Skin epidermis (tissue), 12 donors: ENCODE results near the gene SSH3.

Experiments
- H3K27ac ChIP-seq, 21 experiments: fragments of 200-600 bp; sonication (generic) in 11 of 21; one replicate each; pipeline ENCODE4 v1.5.0; 2020; ENCODE audit warnings: mild to moderate bottlenecking in 3 of 21, inconsistent platforms in 2 of 21, moderate library complexity in 2 of 21
- H3K4me3 ChIP-seq, 7 experiments: fragments of 200-600 bp; sonication (generic) in 2 of 7; one replicate each; pipeline ENCODE4 v1.5.0; 2020; ENCODE audit warnings: inconsistent platforms in 2 of 7, mild to moderate bottlenecking in 2 of 7, moderate library complexity in 1 of 7

The SSH3 gene

GRCh38 chr11:67304511-67305113 is 1.3 kb downstream of the SSH3 start:
- Histone ChIP-seq H3K27ac (peak overlapping the region in 17 of 21 experiments; percentile 85 to 99 (median 94)), H3K4me3 (peak overlapping the region; percentile 64 to 98 (median 76))

GRCh38 chr11:67306769-67307544 is 3.6 kb downstream of the SSH3 start:
- Histone ChIP-seq H3K27ac (no peak overlapping the region), H3K4me3 (no peak overlapping the region)

GRCh38 chr11:67307545-67308001 is 4.2 kb downstream of the SSH3 start:
- Histone ChIP-seq H3K4me3 (no peak overlapping the region), H3K27ac (no peak overlapping the region)

- peak overlapping the region in 1 of 21 experiments; percentile 55 for H3K27ac ChIP-seq
- H3K4me3 ChIP-seq: no peak overlapping the region
These were observed 4.9 kb downstream of the SSH3 start for GRCh38 chr11:67308031-67308866.

- H3K27ac ChIP-seq: peak overlapping the region in 8 of 21 experiments; percentile 14 to 93 (median 85)
- no peak overlapping the region for H3K4me3 ChIP-seq
These were observed 5.8 kb downstream of the SSH3 start for GRCh38 chr11:67309166-67309565.

- Histone ChIP-seq H3K4me3 (no peak overlapping the region), H3K27ac (peak overlapping the region in 14 of 21 experiments; percentile 75 to 93 (median 88))
These were observed 6.3 kb downstream of the SSH3 start for GRCh38 chr11:67309661-67310061.

GRCh38 chr11:67310246-67311050 is 7.1 kb downstream of the SSH3 start:
- peak overlapping the region in 1 of 7 experiments; percentile 4 for H3K4me3 ChIP-seq
- peak overlapping the region in 20 of 21 experiments; percentile 40 to 93 (median 84) for H3K27ac ChIP-seq

GRCh38 chr11:67311051-67311555 is 7.8 kb downstream of the SSH3 start:
- peak overlapping the region; percentile 40 to 93 (median 84) for H3K27ac ChIP-seq
- H3K4me3 ChIP-seq: peak overlapping the region in 3 of 7 experiments; percentile 4 to 9 (median 6)

- H3K4me3 ChIP-seq: peak overlapping the region in 2 of 7 experiments; percentile 4 to 9
- peak overlapping the region; percentile 40 to 93 (median 84) for H3K27ac ChIP-seq
These were observed 8.3 kb downstream of the SSH3 start for GRCh38 chr11:67311556-67312082.

GRCh38 chr11:67312187-67313021 is 9.1 kb downstream of the SSH3 start:
- Histone ChIP-seq H3K27ac (peak overlapping the region in 20 of 21 experiments; percentile 63 to 93 (median 84)), H3K4me3 (no peak overlapping the region)

GRCh38 chr11:67313125-67313890 is 10.0 kb downstream of the SSH3 start:
- Histone ChIP-seq H3K27ac (peak overlapping the region in 20 of 21 experiments; percentile 63 to 93 (median 84)), H3K4me3 (no peak overlapping the region)

GRCh38 chr11:67314218-67314617 is 10.9 kb downstream of the SSH3 start:
- H3K4me3 ChIP-seq: no peak overlapping the region
- H3K27ac ChIP-seq: peak overlapping the region in 12 of 21 experiments; percentile 22 to 93 (median 85)

GRCh38 chr11:67315325-67315909 is 12.1 kb downstream of the SSH3 start:
- Histone ChIP-seq H3K4me3 (no peak overlapping the region), H3K27ac (peak overlapping the region in 6 of 21 experiments; percentile 15 to 94 (median 75))

- H3K4me3 ChIP-seq: peak overlapping the region; percentile 63 to 90 (median 75)
- H3K27ac ChIP-seq: peak overlapping the region; percentile 60 to 98 (median 91)
These were observed 13.5 kb downstream of the SSH3 start for GRCh38 chr11:67316882-67317204.

- Histone ChIP-seq H3K4me3 (peak overlapping the region; percentile 63 to 90 (median 75)), H3K27ac (peak overlapping the region; percentile 60 to 98 (median 91))
These were observed 14.0 kb downstream of the SSH3 start for GRCh38 chr11:67317205-67317887.
